Right cardiac atrium (tissue), 5 donors: ENCODE results near the gene SLC44A5. TPM values are rescaled to one million over a fixed set of nuclear protein-coding genes. Genes with fewer than 3 reads are reported as not detected.

Source experiments
- ATAC-seq, 2 donors: fragments of 200-7000 bp; cut with Tn5 transposase; one replicate each; pipeline versions ENCODE4 v1.8.0 to v1.9.1; 2020; ENCODE audit warnings: moderate library complexity in 2 of 2, mild to moderate bottlenecking in 1 of 2
- DNase-seq, 3 donors: peaks; one replicate each; pipeline ENCODE4 v3.0.0-alpha.2; 2020
- H3K27ac ChIP-seq: one replicate; pipeline ENCODE4 v1.5.1; 2013; ENCODE audit warnings: mild to moderate bottlenecking, low read length, control low read depth, moderate library complexity
- H3K27me3 ChIP-seq: one replicate; pipeline ENCODE4 v1.6.1; 2013; ENCODE audit not compliant: control insufficient read depth, insufficient read depth
- H3K4me1 ChIP-seq: one replicate; pipeline ENCODE4 v1.6.1; 2013; ENCODE audit warnings: low read length; ENCODE audit not compliant: control insufficient read depth, insufficient read depth
- H3K4me3 ChIP-seq: one replicate; pipeline ENCODE4 v1.5.1; 2013; ENCODE audit warnings: low read length, control low read depth
- H3K9me3 ChIP-seq: one replicate; pipeline ENCODE4 v1.6.1; 2013; ENCODE audit warnings: low read length; ENCODE audit not compliant: control insufficient read depth
- WGBS: extraction: QIAGEN DNeasy Blood & Tissue Kit; methylation state at CpG from one replicate; pipeline ENCODE4 v1.1.7; 2013; 5-methylcytosine and 5-hydroxymethylcytosine counted together
- intact Hi-C, 4 donors: fragments of 100-400 bp; cut with DNase I; formaldehyde crosslinking; loops; one replicate each; pipeline versions ENCODE4 v1.11.0 to v1.14.0; 2022 to 2023
- polyA plus RNA-seq: library from polyadenylated mRNA; stranded (reverse); fragments of 200-250 nt; gene quantifications from one replicate; pipeline ENCODE4 v1.2.3, GENCODE V29; 2013
- total RNA-seq, 4 donors: library from RNA; stranded (reverse); fragmentation: NEBNext Ultra II Directional; extraction: Animal tissue kit (Norgen Biotek cat#: 25700); gene quantifications; one replicate each; pipeline ENCODE4 v1.2.1, GENCODE V29; 2021
- donor health status: healthy with polysubstance abuse.
- donor health status: DM: no; HTN: yes; CAD: no.
- donor health status: DM: no; HTN: no; CAD: no.
- donor health status: DM: no; HTN: yes; CAD: no; lungs with severe emphysema.
- donor health status: DM: yes; HTN: yes; CAD: no.

The SLC44A5 gene
- total and polyA plus RNA-seq, 5 donors, result 0.48 to 4.1 (median 1.2) TPM

- H3K4me1 ChIP-seq, result no peaks in the 10 kb centered on the region
- ATAC-seq, result no peak
- DNase-seq, result no peak
- intact Hi-C loops, result no loop called here
- WGBS, result 73% methylated on average over 4 of the region's 4 CpGs
- H3K4me3 ChIP-seq, result no peak overlapping the region
- H3K27me3 ChIP-seq, result no peaks in the 10 kb centered on the region
- H3K9me3 ChIP-seq, result no peaks in the 10 kb centered on the region
- no peak overlapping the region for H3K27ac ChIP-seq
These were observed 22.0 kb downstream of the SLC44A5 start for GRCh38 chr1:75588779-75589475.

- no peak for DNase-seq
- WGBS, result 38% methylated on average over 3 of the region's 3 CpGs
These were observed 23.2 kb downstream of the SLC44A5 start for GRCh38 chr1:75587692-75588091.

GRCh38 chr1:75583282-75583681, 27.6 kb downstream of the SLC44A5 start:
- Histone ChIP-seq H3K27me3 (no peaks in the 10 kb centered on the region), H3K4me1 (no peaks in the 10 kb centered on the region), H3K4me3 (no peak overlapping the region), H3K9me3 (no peaks in the 10 kb centered on the region), H3K27ac (no peak overlapping the region)
- intact Hi-C loops, result no loop called here
- ATAC-seq (no peak), DNase-seq (no peak)
- WGBS, result 55% methylated on average over 2 of the region's 2 CpGs

More at GRCh38 chr1:75587692-75588091, 23.2 kb downstream of the SLC44A5 start:
- intact Hi-C loops, result no loop called here
- Histone ChIP-seq H3K27me3 (no peaks in the 10 kb centered on the region), H3K4me3 (no peak overlapping the region), H3K4me1 (no peaks in the 10 kb centered on the region), H3K27ac (no peak overlapping the region), H3K9me3 (no peaks in the 10 kb centered on the region)
- ATAC-seq, result no peak

- WGBS, result 71% methylated on average over 1 of the region's 1 CpG
These were observed 28.1 kb downstream of the SLC44A5 start for GRCh38 chr1:75582725-75583261.

GRCh38 chr1:75579046-75579445, 31.9 kb downstream of the SLC44A5 start:
- Histone ChIP-seq H3K4me3 (no peak overlapping the region), H3K9me3 (no peaks in the 10 kb centered on the region), H3K4me1 (no peaks in the 10 kb centered on the region), H3K27ac (no peak overlapping the region), H3K27me3 (no peaks in the 10 kb centered on the region)
- WGBS, result 42% methylated on average over 2 of the region's 2 CpGs
- intact Hi-C loops, result no loop called here
- DNase-seq, result no peak
- peak in 1 of 2 donors; percentile 54 for ATAC-seq

More at GRCh38 chr1:75582725-75583261, 28.1 kb downstream of the SLC44A5 start:
- intact Hi-C loops, result no loop called here
- Histone ChIP-seq H3K4me1 (no peaks in the 10 kb centered on the region), H3K9me3 (no peaks in the 10 kb centered on the region), H3K27me3 (no peaks in the 10 kb centered on the region), H3K27ac (no peak overlapping the region), H3K4me3 (no peak overlapping the region)
- ATAC-seq (no peak), DNase-seq (no peak)

- Histone ChIP-seq H3K27me3 (no peaks in the 10 kb centered on the region), H3K4me3 (no peak overlapping the region), H3K4me1 (no peaks in the 10 kb centered on the region), H3K27ac (no peak overlapping the region), H3K9me3 (no peaks in the 10 kb centered on the region)
- DNase-seq, result no peak
- 77% methylated on average over 3 of the region's 3 CpGs for WGBS
- no peak for ATAC-seq
- intact Hi-C loops, result no loop called here
These were observed 35.1 kb downstream of the SLC44A5 start for GRCh38 chr1:75575837-75576236.

DNA sequence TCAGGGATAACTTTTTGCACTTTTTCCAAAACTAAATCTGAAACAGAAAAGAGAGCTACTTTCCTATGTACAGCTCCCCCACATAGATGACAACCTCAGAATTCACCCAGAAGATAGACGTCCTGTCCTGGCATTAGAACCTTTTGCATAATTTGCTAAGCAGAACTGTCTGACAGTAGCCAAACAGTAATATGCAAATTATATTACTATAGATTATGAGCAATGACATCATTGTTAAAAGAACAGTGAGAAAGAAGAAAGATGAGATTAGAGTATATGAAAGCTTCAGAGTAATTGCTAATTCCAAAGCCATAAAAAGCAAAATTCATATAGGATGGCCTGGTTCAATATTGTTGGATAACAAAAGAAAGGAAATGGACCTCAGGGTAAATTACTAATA, 43.7 kb downstream of the SLC44A5 start:
- H3K4me3 ChIP-seq, result no peak overlapping the region
- WGBS, result 46% methylated on average over 1 of the region's 1 CpG
- DNase-seq (no peak), ATAC-seq (no peak)
- H3K27ac ChIP-seq, result no peak overlapping the region
- no peaks in the 10 kb centered on the region for H3K9me3 ChIP-seq
- H3K27me3 ChIP-seq, result no peaks in the 10 kb centered on the region
- H3K4me1 ChIP-seq, result no peaks in the 10 kb centered on the region
- intact Hi-C loops, result no loop called here

DNA sequence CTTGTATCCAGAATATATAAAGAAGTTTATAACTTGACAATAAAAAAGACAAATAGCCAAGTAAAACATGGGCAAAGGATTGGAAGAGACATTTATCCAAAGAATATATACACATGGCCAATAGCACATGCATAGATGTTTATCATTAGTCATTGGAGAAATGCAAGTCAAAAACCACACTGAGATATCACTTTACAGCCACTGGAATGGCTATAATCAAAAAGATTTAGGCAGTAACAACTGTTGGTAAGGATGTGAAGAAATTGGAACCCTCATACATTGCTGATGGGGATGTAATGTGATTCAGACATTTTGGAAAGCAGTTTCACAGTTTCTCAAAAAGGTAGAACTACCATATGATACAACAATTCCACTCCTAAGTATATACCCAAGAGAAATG, 51.1 kb downstream of the SLC44A5 start:
- no peak for ATAC-seq
- H3K4me3 ChIP-seq, result no peak overlapping the region
- H3K4me1 ChIP-seq, result no peaks in the 10 kb centered on the region
- H3K9me3 ChIP-seq, result no peaks in the 10 kb centered on the region
- H3K27me3 ChIP-seq, result no peaks in the 10 kb centered on the region
- no peak for DNase-seq
- no peak overlapping the region for H3K27ac ChIP-seq
- intact Hi-C loops, result no loop called here

- Histone ChIP-seq H3K27ac (no peak overlapping the region), H3K4me1 (no peaks in the 10 kb centered on the region), H3K9me3 (no peaks in the 10 kb centered on the region), H3K27me3 (no peaks in the 10 kb centered on the region), H3K4me3 (no peak overlapping the region)
- intact Hi-C loops, result no loop called here
- 63% methylated on average over 2 of the region's 2 CpGs for WGBS
- ATAC-seq (no peak), DNase-seq (no peak)
These were observed 51.8 kb downstream of the SLC44A5 start for GRCh38 chr1:75559136-75559535.

DNA sequence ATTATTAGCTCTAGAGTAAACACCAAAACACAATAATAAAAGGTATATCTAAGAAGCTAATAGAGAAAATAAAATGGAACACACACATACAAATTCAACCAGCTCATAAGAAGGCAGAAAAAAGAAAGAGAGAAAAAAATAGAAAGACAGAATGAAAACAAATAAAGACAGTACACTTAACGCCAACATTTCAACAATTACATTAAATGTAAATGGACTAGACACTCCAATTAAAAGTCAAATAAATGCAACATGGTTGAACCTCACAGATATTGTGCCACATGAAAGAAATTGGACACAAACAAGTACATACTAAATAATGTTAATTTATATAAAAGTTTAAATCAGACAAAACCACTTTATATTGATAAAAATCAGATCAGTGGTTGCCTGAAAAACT, 56.0 kb downstream of the SLC44A5 start:
- no peak overlapping the region for H3K27ac ChIP-seq
- intact Hi-C loops, result no loop called here
- H3K4me1 ChIP-seq, result no peaks in the 10 kb centered on the region
- no peaks in the 10 kb centered on the region for H3K9me3 ChIP-seq
- DNase-seq, result no peak
- WGBS, result 81% methylated on average over 1 of the region's 1 CpG
- no peaks in the 10 kb centered on the region for H3K27me3 ChIP-seq
- H3K4me3 ChIP-seq, result no peak overlapping the region
- no peak for ATAC-seq

GRCh38 chr1:75554181-75554580, 56.7 kb downstream of the SLC44A5 start:
- ATAC-seq, result no peak

DNA sequence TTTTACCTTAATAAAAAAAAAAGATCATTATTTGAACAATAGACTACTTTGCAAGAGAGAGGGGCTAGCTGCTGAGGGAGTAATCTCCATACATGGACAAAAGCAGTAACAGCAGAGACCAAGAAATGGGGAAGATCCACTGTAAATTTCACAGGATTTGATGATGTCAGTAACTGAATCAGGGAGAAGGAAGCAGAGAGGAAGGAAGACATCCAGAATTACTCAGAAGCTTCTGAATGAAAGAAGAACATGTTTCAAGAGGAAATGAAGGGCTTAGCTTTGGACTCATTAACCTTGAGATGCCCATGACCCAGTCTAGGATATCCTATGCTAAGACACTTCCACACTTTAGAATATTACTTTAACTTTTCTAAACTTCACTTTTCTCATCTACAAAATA, 60.4 kb downstream of the SLC44A5 start:
- ATAC-seq, result no peak

More at GRCh38 chr1:75554181-75554580, 56.7 kb downstream of the SLC44A5 start:
- no peak for DNase-seq
- H3K4me1 ChIP-seq, result no peaks in the 10 kb centered on the region
- H3K9me3 ChIP-seq, result no peaks in the 10 kb centered on the region
- no peaks in the 10 kb centered on the region for H3K27me3 ChIP-seq
- H3K4me3 ChIP-seq, result no peak overlapping the region
- WGBS, result 93% methylated on average over 2 of the region's 2 CpGs
- H3K27ac ChIP-seq, result no peak overlapping the region
- intact Hi-C loops, result no loop called here

More for the DNA sequence above, 60.4 kb downstream of the SLC44A5 start:
- no peak for DNase-seq
- H3K9me3 ChIP-seq, result no peaks in the 10 kb centered on the region
- H3K4me1 ChIP-seq, result no peaks in the 10 kb centered on the region
- H3K27ac ChIP-seq, result no peak overlapping the region
- no peaks in the 10 kb centered on the region for H3K27me3 ChIP-seq
- intact Hi-C loops, result no loop called here
- no peak overlapping the region for H3K4me3 ChIP-seq
